ENCODE results near the gene BAK1. TPM values are rescaled to one million over a fixed set of nuclear protein-coding genes. Genes with fewer than 3 reads are reported as not detected.
A peak's percentile ranks its signal among the peaks of the same experiment; 100 is the strongest.

BAK1 gene
- polyA plus RNA-seq, 3 donors: 27.8 to 41.5 (median 34.0) TPM

DNA sequence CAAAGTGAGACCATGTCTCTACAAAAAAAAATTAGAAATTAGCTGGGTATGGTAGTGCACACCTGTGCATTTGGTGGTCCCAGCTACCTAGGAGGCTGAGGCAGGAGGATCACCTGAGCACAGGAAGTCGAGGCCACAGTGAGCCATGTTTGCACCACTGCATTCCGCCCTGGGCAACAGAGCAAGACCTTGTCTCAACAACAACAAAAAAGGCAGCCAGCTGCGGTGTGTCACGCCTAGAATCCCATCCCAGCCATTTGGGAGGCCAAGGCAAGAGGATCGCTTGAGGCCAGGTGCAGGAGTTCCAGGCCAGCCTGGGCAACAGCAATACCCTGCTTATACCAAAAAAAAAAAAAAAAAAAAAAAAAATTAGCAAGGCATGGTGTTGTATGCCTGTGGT, 1.1 kb upstream of the BAK1 start:
- H2AFZ ChIP-seq (ENCODE audit: insufficient read depth, low read depth, low read length, poor library complexity, severe bottlenecking): no peak overlapping the region
- H3K9ac ChIP-seq (ENCODE audit: insufficient read depth, low read length, poor library complexity, severe bottlenecking): no peak overlapping the region
- Mint-ChIP-seq H3K9me3 (peaks cover 0 to 2% (median 0%) of the 10 kb centered on the region in 7 donors), H3K4me1 (peaks cover 42% of the 10 kb centered on the region), H3K4me3 (no peak overlapping the region), H3K27ac (peak overlapping the region in 1 of 7 donors; percentile 23), H3K36me3 (peaks cover 13% of the 10 kb centered on the region in 2 donors), H3K27me3 (ENCODE audit: low read depth in 3 of 3) (no peaks in the 10 kb centered on the region)
- H3K4me1 ChIP-seq (ENCODE audit: control insufficient read depth in 1 of 2, insufficient read depth in 2 of 2, low read length in 2 of 2): peaks cover 47 to 50% of the 10 kb centered on the region in 2 donors
- H3K4me2 ChIP-seq (replicated peaks; ENCODE audit: extremely low read depth, low read length, poor library complexity, severe bottlenecking): no peak overlapping the region
- H3K27me3 ChIP-seq (ENCODE audit: control insufficient read depth in 2 of 2, insufficient read depth in 2 of 2, low read length in 2 of 2): no peaks in the 10 kb centered on the region
- H3K27ac ChIP-seq (ENCODE audit: low read depth in 1 of 2, low read length in 2 of 2): no peak overlapping the region
- peaks cover 34% of the 10 kb centered on the region for H3K79me2 ChIP-seq (ENCODE audit: insufficient read depth, low read length)
- no peak for DNase-seq
- H3K36me3 ChIP-seq (replicated peaks in 1 of 2; ENCODE audit: control insufficient read depth in 1 of 2, insufficient read depth in 2 of 2, low read length in 2 of 2): no peaks in the 10 kb centered on the region
- intact Hi-C loops (cut with micrococcal nuclease): no loop called here
- no peaks in the 10 kb centered on the region for H3K9me3 ChIP-seq (replicated peaks in 1 of 2; ENCODE audit: control insufficient read depth in 1 of 2, insufficient read depth in 1 of 2, low read length in 2 of 2)
- WGBS (ENCODE audit: insufficient coverage): 100% methylated on average over 3 of the region's 5 CpGs
- no peak overlapping the region for H3K4me3 ChIP-seq (replicated peaks in 1 of 3; ENCODE audit: low read depth in 2 of 3, low read length in 3 of 3)
- TF ChIP-seq, protein P1, sequence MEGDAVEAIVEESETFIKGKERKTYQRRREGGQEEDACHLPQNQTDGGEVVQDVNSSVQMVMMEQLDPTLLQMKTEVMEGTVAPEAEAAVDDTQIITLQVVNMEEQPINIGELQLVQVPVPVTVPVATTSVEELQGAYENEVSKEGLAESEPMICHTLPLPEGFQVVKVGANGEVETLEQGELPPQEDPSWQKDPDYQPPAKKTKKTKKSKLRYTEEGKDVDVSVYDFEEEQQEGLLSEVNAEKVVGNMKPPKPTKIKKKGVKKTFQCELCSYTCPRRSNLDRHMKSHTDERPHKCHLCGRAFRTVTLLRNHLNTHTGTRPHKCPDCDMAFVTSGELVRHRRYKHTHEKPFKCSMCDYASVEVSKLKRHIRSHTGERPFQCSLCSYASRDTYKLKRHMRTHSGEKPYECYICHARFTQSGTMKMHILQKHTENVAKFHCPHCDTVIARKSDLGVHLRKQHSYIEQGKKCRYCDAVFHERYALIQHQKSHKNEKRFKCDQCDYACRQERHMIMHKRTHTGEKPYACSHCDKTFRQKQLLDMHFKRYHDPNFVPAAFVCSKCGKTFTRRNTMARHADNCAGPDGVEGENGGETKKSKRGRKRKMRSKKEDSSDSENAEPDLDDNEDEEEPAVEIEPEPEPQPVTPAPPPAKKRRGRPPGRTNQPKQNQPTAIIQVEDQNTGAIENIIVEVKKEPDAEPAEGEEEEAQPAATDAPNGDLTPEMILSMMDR (IDR thresholded peaks at IDR 0.05): no peak
- H4K20me1 ChIP-seq (ENCODE audit: insufficient read depth, low read length): no peaks in the 10 kb centered on the region

DNA sequence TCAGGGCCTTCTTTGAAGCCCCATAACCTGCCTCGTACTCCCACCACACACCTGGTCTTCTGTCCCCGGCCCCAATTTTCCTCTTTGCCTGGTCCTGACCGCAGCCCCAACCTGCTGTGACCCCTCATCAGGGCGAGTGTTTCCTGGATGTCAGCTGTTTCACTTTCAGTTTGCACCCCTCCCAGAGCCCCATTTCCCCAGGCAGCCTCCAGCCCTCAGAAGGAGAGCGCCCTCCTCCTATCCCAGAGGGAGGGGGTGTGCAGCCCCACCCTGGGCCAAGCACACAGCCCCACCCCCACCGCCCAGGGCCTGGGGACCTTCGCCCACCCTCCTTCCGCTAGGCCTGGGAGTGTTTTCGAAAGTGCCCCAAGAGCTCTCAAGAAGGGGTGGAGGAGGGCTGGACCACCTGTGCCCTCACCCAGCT, 1.5 kb downstream of the BAK1 start:
- H3K79me2 ChIP-seq (ENCODE audit: insufficient read depth, low read length): peaks cover 41% of the 10 kb centered on the region
- H4K20me1 ChIP-seq (ENCODE audit: insufficient read depth, low read length): no peaks in the 10 kb centered on the region
- peak overlapping the region; percentile 88 for H3K4me2 ChIP-seq (replicated peaks; ENCODE audit: extremely low read depth, low read length, poor library complexity, severe bottlenecking)
- Mint-ChIP-seq H3K36me3 (peaks cover 34 to 39% of the 10 kb centered on the region in 2 donors), H3K27ac (peak overlapping the region; percentile 89 to 97 (median 92)), H3K27me3 (ENCODE audit: low read depth in 3 of 3) (no peaks in the 10 kb centered on the region), H3K9me3 (no peaks in the 10 kb centered on the region), H3K4me1 (peaks cover 31% of the 10 kb centered on the region), H3K4me3 (peak overlapping the region; percentile 90 to 94)
- H3K4me3 ChIP-seq (replicated peaks in 1 of 3; ENCODE audit: low read depth in 2 of 3, low read length in 3 of 3): peak overlapping the region; percentile 73 to 99 (median 84)
- 0% methylated on average over 3 of the region's 9 CpGs for WGBS (ENCODE audit: insufficient coverage)
- DNase-seq: peak in 1 of 3 donors; percentile 14
- intact Hi-C loops (cut with micrococcal nuclease): no loop called here
- H3K4me1 ChIP-seq (ENCODE audit: control insufficient read depth in 1 of 2, insufficient read depth in 2 of 2, low read length in 2 of 2): peaks cover 37 to 39% of the 10 kb centered on the region in 2 donors
- no peaks in the 10 kb centered on the region for H3K27me3 ChIP-seq (ENCODE audit: control insufficient read depth in 2 of 2, insufficient read depth in 2 of 2, low read length in 2 of 2)
- no peaks in the 10 kb centered on the region for H3K9me3 ChIP-seq (replicated peaks in 1 of 2; ENCODE audit: control insufficient read depth in 1 of 2, insufficient read depth in 1 of 2, low read length in 2 of 2)
- peaks cover 24 to 25% of the 10 kb centered on the region in 2 donors for H3K36me3 ChIP-seq (replicated peaks in 1 of 2; ENCODE audit: control insufficient read depth in 1 of 2, insufficient read depth in 2 of 2, low read length in 2 of 2)
- peak overlapping the region; percentile 91 for H3K9ac ChIP-seq (ENCODE audit: insufficient read depth, low read length, poor library complexity, severe bottlenecking)
- peak overlapping the region; percentile 52 for H2AFZ ChIP-seq (ENCODE audit: insufficient read depth, low read depth, low read length, poor library complexity, severe bottlenecking)
- TF ChIP-seq, protein P1 (IDR thresholded peaks at IDR 0.05): no peak
- peak overlapping the region; percentile 76 to 90 for H3K27ac ChIP-seq (ENCODE audit: low read depth in 1 of 2, low read length in 2 of 2)
